NK-92 treated with Interleukin-12 subunit alpha and Interleukin-12 subunit beta, amount 100 ng/mL, for 24 hours (cell line): ENCODE data around the gene RHAG.
"Not testable (repeated sequence)": the region's sequence is repeated elsewhere in the genome, so short reads cannot be mapped to it uniquely, and the experiment has no call there.

Source experiments
- DNase-seq: peaks from one replicate; lab custom pipeline; 2025; lab: John Stamatoyannopoulos, UW

RHAG gene

GRCh38 chr6:49635978-49636712 is 494 bp downstream of the RHAG start:
- no peak for DNase-seq

- no peak for DNase-seq
Measured at GRCh38 chr6:49635480-49635879, 1.2 kb downstream of the RHAG start.

- no peak for DNase-seq
Measured at GRCh38 chr6:49634836-49635218, 1.8 kb downstream of the RHAG start.

GRCh38 chr6:49634092-49634835 is 2.4 kb downstream of the RHAG start:
- DNase-seq: no peak

GRCh38 chr6:49633541-49633940 is 3.1 kb downstream of the RHAG start:
- no peak for DNase-seq

- no peak for DNase-seq
Measured at GRCh38 chr6:49632727-49633126, 3.9 kb downstream of the RHAG start.

- not testable (repeated sequence) for DNase-seq
Measured at GRCh38 chr6:49629485-49630088, 7.1 kb downstream of the RHAG start.

GRCh38 chr6:49626811-49627210 is 9.8 kb downstream of the RHAG start:
- DNase-seq: no peak

GRCh38 chr6:49618257-49618656 is 18.4 kb downstream of the RHAG start:
- no peak for DNase-seq

GRCh38 chr6:49614144-49614543 is 22.5 kb downstream of the RHAG start:
- not testable (repeated sequence) for DNase-seq

GRCh38 chr6:49609285-49609684 is 27.4 kb downstream of the RHAG start:
- DNase-seq: no peak

GRCh38 chr6:49608275-49608674 is 28.4 kb downstream of the RHAG start:
- DNase-seq: not testable (repeated sequence)

GRCh38 chr6:49607391-49607982 is 29.2 kb downstream of the RHAG start:
- no peak for DNase-seq

- DNase-seq: no peak
Measured at GRCh38 chr6:49606721-49607390, 29.8 kb downstream of the RHAG start.

- DNase-seq: not testable (repeated sequence)
Measured at GRCh38 chr6:49604080-49604479, 32.6 kb downstream of the RHAG start.

- DNase-seq: not testable (repeated sequence)
Measured at GRCh38 chr6:49587262-49587661, 49.4 kb downstream of the RHAG start.

- no peak for DNase-seq
Measured at GRCh38 chr6:49582529-49582928, 54.1 kb downstream of the RHAG start.

- DNase-seq: no peak
Measured at GRCh38 chr6:49579649-49580048, 57.0 kb downstream of the RHAG start.

GRCh38 chr6:49576618-49577017 is 60.0 kb downstream of the RHAG start:
- DNase-seq: no peak

- DNase-seq: no peak
Measured at GRCh38 chr6:49570474-49571079, 66.1 kb downstream of the RHAG start.

GRCh38 chr6:49565855-49566254 is 70.8 kb downstream of the RHAG start:
- DNase-seq: no peak

GRCh38 chr6:49565261-49565660 is 71.4 kb downstream of the RHAG start:
- no peak for DNase-seq
